GM19193 (cell line): ENCODE data around the gene SMARCD3.

Source experiments
- POLR2A ChIP-seq: IDR thresholded peaks from 4 replicates; pipeline ENCODE4 v1.6.1; 2011; ENCODE audit not compliant: insufficient read depth, insufficient read length; ENCODE audit errors: extremely low read depth

Gene SMARCD3

DNA sequence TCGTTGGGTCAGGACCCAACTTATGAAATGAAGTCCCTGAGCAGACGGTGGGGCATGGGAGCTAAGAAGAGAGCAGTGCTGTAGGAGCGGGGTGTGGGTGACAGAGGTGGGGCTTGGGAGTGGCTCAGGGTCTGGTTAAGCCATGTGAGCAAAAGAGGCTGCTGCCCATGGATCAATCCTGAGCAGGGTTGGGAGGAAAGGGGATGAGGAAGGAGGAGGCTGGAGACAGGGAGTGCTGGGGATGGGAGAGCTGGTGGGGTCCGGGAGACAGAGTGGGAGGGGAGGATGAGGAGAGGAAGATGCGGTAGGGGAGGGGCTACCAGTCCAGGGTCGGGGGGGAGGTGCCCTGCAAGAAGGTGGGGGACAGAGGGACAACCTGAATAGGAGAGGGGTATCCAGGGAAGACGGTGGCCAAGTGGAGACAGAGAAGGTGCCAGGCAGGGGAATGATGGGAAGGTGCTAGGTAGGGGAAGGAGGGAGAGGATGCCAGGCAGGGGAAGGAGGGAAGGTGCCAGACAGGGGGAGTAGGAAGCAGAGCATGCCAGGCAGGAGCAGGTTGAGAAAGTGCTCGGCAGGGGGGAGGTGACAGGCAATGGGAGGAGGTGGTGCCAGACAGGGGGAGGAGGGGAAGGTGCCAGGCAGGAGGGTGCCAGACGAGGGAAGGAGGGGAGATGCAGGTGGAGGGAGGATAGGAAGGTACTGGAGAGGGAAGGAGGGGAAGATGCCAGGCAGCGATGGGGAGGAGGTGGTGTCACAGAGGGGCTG lies 27.5 kb upstream of the SMARCD3 start:
- no peak for TF ChIP-seq POLR2A

DNA sequence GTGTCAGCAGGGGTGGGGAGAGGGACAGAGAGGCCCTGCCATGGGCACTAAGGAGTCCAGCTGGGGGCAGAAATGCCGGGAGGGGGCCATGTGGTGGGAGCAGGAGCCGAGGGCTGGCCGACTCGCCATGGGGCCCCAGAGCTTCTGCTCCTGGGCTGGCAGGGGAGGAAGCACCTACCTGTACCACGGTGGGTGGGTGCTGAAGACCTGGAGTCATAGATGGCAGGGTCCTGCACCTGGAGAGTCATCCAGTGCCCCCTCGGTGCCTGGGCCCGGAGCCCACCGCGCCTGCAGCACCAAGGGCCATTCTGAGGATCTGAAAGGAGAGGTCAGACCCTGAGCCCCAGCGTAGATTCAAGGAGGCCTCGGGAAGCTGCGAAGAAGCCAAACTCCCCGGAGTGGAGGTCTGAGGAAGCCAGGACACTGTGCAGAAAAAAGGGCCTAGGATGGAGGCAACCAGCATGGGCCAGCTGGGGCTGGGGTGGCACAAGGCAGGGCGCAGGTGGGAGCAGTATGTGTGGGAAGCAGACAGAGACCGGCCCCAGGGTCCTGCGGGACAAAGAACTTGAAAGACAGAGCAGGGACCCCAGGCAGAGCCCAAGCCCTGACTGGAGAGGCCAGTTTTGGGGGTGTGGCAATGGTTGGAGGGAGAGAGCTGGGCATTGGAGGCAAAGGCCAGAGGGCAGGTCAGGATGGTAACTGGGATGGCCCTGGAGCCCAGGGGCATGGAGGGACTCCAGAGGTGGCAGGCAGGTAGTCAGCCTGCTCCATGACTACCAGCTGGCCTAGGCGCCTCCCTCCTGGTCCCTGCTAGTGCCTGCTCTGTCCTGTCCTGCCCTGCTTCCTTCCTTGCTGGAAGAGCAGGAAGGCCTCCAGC lies 26.7 kb upstream of the SMARCD3 start:
- no peak for TF ChIP-seq POLR2A

DNA sequence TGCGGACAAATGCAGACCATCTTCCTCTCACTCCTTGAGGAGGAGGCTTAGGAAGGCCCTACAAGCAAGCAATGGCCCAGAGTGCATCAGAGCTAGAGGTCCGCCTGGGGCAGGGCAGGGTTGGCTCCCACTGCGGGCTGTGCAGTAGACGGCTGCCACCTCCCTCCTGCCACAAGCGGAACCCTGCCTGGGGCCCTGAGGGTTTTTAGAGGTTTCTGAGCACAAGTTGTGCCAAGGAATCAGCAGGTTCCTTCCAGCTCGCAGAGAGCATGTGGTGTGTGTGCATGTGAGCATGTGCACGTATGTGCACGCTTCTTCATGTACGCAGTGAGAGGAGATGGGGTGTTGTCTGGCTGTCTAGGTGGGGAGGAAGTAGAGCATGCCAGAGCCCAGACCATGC lies 25.9 kb upstream of the SMARCD3 start:
- no peak for TF ChIP-seq POLR2A

DNA sequence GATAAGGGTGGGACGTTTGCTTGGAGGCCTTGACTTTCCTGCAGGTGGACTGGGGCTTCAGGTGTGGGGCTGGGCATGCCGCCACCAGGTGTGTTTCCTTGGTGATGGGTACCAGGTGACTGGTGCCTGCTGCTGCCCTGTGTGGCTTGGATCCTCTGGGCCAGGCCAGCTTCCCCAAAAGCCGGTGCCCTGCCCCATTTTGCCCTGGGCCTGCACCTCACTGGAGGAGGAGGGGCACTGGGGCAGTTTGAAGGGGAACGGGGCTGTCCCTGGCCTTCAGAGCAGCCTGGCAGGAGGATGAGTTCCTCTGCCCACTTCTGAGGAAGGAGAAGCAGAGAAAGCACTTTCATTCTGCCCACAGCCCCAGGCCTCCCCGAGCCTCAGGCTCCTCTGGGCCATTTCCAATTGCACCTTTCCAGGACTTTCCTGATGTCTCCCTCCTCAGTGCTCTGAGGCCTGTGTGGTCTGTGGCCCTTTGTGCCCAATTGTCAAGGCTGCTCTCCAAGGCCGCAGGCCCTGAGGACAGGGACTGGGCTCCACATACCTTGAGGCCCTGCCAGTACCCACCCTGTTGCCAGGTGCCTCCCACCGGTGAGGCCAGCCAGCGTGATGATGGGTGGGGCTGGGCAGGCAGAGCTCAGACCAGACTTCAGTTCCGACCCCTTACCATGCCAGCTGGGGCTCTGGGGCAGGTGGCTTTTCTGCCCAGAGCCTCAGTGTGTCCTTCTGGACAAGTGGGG lies 25.3 kb upstream of the SMARCD3 start:
- TF ChIP-seq POLR2A: no peak

DNA sequence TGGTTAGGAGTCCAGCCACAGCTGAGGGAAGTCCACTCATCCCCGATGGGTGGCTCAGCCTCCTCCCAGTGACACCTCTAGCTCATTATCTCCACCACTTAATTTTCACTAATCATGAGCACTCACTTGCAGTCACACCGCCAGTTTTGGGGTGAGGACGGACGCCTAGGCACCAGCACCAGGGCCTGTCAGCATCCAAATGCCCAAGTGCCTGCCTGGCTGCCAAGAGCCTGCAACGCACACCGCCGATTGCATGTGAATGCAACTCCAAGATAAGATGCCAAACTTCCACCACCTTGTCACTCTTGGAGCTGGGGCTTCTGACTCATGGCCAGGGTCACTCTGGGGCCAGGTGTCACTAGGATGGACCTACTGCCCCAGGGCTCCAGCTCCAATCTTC lies 24.4 kb upstream of the SMARCD3 start:
- TF ChIP-seq POLR2A: no peak

DNA sequence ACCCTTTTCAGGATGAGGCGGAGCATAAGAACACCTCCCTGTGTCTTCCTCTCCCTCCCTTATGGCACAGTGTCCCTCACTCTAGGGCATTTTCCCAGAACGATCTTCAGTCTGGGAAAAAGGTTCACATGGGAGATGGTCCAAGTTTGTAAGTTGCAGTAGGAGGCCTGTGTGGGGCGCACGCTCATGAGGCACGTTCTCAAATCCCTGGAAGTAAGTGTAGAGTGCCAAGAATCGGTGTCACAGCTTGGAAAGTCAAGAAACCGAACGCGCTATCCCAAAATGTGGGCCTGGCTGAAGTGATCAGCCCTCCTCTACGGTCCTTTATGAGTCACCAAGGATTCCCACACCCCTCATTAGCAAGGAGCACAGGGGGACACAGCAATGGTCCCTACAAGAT lies 23.9 kb upstream of the SMARCD3 start:
- TF ChIP-seq POLR2A: no peak

DNA sequence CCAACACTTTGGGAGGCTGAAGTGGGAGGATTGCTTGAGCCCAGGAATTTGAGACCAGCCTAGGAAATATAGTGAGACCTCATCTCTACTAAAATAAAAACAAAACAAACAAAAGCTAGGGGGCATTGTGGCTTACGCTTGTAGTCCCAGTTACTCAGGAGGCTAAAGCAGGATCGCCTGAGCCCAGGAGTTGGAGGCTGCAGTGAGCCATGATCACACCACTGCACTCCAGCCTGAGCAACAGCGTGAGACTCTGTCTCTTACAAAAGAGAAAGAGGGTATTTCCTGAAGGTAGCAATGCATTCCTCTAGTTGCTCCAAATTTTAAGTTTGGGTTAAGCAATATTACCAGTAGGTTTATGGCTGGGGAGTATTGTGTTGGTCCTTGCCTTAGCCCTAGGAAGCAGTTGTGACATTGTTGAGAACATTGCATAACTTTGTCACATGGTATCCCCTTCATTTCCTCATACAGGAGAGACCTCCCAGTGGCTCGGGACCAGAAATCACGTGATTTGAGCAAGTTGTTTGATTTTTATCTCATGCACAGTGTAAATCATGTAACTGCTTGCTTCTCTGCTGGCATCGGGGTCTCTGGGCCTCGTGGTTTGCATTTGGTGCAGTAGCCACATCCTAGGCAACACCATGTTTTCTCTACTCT lies 23.3 kb upstream of the SMARCD3 start:
- no peak for TF ChIP-seq POLR2A

DNA sequence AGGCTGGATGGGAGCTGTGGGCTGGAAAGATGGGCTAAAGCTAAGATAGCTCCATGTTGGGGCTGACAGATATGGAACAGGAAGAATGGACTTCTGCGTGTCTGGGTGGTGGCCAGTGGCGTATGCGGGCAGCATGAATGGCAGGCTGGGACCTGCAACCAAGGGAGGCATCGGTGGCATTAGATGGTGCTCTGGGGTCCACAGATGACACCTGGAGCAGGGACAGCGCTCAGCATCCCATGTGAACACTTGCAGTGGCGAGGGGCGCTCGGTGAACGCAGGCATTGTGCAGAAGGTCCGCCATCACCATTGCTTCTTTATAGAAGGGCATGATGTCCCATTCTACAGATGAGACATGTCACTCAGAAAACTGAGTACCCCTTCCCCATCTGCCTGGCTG lies 21.0 kb upstream of the SMARCD3 start:
- TF ChIP-seq POLR2A: no peak

DNA sequence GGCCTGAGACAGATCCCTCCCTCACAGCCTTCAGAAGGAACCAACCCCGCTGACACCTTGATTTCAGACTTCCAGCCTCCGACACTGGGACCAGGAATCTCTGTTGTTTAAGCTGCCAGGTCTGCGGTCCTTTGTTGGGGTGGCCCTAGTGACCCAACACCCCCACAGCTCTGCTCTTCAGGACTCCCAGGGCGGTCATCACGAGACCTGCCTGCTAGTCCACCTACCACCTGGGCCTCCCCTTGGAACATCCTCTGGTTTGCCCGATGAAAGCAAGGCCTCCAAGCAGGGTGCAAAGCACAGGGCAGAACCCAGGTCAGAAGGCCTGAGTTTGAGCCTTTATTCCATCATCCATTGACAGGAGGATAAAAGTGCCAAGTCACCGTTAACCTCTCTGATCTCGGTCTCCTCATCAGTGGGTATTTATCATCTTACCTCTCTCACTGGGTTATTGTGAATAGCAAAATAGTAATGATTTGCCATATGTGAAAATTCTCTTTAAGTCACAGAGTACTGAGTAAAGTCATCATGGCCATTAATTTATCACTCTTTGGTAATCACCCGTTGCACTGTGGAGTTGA lies 16.9 kb upstream of the SMARCD3 start:
- no peak for TF ChIP-seq POLR2A

DNA sequence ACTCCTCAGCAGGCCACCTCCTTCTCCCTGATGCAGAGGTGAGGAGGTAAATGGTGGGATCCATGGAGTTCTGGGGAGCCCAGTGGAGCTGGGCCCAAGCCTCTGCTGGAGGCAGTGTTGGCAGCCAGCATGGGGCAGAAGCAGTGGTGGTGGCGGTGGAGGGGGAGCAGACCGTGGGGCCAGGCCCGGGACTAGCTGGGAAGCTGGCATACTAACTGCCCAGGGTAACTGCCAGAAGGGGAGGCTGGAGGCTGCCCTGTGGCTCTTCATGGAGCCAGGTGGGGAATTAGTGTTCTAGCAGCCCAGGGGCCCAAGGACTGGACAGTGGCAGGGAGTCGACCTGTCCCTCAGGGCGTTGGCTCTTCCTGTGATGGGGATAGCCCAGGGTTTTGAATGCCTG lies 16.1 kb upstream of the SMARCD3 start:
- TF ChIP-seq POLR2A: no peak

DNA sequence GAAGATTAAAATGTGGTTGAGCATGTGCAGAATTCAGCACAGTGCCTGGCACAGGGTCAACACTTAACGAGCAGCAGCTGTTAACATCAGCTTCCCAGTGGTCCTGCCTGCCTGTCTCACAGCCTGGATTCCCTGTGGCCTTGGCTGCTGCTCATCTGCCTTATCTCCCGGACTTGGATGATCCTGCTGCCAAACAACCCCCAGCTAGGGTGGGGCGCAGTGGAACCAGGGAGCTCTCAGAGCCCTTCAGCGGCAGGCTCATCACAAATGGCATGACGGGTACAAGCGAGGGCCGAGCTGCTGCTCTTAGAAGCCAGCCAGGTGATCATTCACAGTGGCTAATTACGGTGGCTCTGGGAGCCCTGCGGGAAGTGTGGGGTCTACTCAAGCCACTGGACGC lies 13.0 kb upstream of the SMARCD3 start:
- no peak for TF ChIP-seq POLR2A

DNA sequence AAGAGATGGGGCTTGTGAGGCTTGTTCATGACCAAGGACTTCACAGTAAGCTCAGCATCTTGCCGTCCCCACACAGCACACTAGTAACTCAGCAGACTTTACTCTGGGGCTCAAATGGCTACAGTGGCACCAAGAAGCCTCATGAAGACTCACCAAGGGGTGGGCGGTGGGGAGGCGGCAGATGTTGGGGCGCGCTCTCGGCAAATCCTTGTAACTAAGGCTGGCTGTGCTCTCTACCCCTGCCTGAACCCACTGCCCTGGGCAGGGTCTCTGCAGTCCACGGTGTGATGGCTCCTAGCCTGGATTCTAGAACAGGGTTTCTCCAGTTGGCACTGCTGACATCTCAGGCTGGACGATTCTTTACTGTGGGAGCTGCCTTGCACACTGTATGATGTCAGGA lies 12.4 kb upstream of the SMARCD3 start:
- no peak for TF ChIP-seq POLR2A

DNA sequence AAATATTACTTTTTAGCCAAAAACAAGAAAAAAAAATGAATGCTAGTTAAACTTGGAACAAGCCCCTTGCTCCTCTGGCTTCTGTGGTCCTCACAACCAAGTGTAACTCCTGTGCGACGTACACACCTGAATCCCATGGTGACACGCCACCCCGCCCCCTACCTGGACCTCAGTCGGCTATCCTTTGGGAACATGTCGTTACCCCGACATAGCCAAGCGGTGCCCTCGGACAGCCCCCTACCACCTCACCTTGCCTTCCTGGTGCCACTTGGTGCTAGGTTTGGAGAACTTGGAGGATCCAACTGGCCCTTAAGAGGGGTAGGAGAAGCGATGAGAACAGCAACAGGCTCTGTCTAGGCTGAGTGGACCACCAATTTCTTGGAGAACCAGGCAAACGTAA lies 12.0 kb upstream of the SMARCD3 start:
- TF ChIP-seq POLR2A: no peak

DNA sequence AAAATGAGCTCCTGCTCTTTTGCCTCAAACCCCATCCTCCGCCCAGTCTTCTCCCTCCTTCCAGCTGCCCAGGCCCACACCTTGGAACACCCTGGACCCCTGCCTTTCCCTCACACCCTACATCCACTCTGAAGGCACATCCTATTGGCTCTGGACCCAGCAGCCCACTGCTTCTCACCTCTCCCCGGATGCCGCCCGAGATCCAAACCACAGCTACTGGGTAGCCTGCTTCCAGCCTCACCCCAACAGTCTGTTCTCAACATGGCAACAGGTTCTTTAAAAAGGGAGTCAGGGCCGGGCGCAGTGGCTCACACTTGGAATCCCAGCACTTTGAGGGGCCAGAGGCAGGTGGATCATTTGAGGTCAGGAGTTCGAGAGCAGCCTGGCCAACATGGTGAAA lies 9.5 kb upstream of the SMARCD3 start:
- no peak for TF ChIP-seq POLR2A

DNA sequence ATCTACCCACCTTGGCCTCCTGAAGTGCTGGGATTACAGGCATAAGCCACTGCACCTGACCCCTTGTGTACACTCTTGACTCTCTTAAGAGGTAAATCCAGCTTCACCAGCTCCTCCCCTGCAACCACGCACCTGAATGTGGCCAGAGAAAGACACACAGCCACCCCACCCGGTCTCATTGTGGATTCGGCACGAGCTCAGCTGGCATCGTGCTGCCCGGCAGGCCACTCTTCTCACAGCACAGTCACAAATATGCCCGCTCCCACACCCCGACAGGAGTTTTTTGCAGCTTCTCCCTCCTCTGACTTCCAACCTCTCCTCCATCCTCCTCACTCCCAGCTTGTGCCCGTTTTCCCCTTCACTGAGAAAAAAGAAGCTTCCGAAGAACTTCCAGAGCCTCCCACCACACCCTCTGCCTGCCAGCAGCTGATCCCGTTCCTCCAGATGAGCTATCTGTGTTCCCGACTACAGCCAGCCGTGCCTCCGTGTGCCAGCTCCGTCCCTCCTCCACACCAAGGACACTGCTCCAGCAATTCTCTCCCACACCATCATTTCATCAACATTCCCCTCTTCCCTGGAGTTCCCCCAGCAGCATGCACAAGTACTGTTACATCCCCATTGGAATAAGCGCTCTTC lies 8.0 kb upstream of the SMARCD3 start:
- no peak for TF ChIP-seq POLR2A

DNA sequence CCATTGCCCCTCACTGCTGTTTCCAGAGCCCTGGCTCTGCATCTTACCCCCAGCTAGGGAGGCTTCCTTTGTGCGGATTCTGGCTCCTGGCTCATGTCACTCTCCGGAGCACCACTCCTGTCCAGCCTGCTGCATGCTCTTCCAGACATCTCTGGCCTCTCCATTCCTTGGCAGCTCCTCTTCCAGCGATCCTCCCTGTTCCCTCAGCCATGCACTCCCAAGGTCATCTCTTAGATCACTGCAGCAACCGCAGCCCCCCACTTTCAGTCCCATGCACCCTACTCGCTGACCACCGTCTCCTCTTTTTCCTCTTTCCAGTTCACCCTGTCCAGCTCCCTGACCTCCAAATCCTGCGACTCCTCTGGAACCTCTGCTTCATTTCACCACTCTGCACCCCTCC lies 6.9 kb upstream of the SMARCD3 start:
- no peak for TF ChIP-seq POLR2A
